HL-60 (cell line): Measurements from ENCODE around the gene SORCS2.

Experiments used
- DNase-seq, 2 experiments: peaks; one replicate each; pipeline ENCODE4 v3.0.0-alpha.2; 2010 to 2020; ENCODE audit warnings: low read depth in 1 of 2, low spot score in 1 of 2
- H3K27ac ChIP-seq: fragments of 250-450 bp; sonication (Bioruptor Pico); replicated peaks from 2 replicates; pipeline ENCODE4 v1.5.1; 2020; ENCODE audit warnings: mild to moderate bottlenecking, moderate library complexity
- H3K27me3 ChIP-seq: fragments of 250-450 bp; sonication (Bioruptor Pico); 2 replicates; pipeline ENCODE4 v1.5.1; 2021; ENCODE audit warnings: mild to moderate bottlenecking, moderate library complexity; ENCODE audit not compliant: insufficient read depth, poor library complexity, severe bottlenecking
- H3K4me3 ChIP-seq: replicated peaks from 2 replicates; pipeline ENCODE4 v1.5.1; 2011; ENCODE audit warnings: mild to moderate bottlenecking, control low read depth, low read length; ENCODE audit not compliant: insufficient read depth
- GABPA ChIP-seq: IDR thresholded peaks from 2 replicates; pipeline ENCODE4 v1.6.1; 2012; ENCODE audit warnings: low read depth
- POLR2AphosphoS5 ChIP-seq: IDR thresholded peaks from 2 replicates; pipeline ENCODE4 v1.6.1; 2012; ENCODE audit warnings: low read depth
- REST ChIP-seq: IDR thresholded peaks from 2 replicates; pipeline ENCODE4 v1.6.1; 2012; ENCODE audit warnings: low read depth; ENCODE audit not compliant: insufficient replicate concordance
- SPI1 ChIP-seq: IDR thresholded peaks from 2 replicates; pipeline ENCODE4 v1.6.1; 2012; ENCODE audit warnings: low read depth, mild to moderate bottlenecking, borderline replicate concordance
- TF ChIP-seq, protein P1 (sequence below): IDR thresholded peaks from one replicate; pipeline ENCODE4 v1.5.1; 2011; ENCODE audit warnings: low read length, control low read depth, inconsistent platforms; ENCODE audit not compliant: insufficient read depth

The SORCS2 gene

GRCh38 chr4:7392438-7393421, 200.4 kb downstream of the SORCS2 start:
- no peak for DNase-seq
- no peak for TF ChIP-seq GABPA
- TF ChIP-seq REST = no peak
- no peak for TF ChIP-seq POLR2AphosphoS5
- TF ChIP-seq SPI1 = no peak
- TF ChIP-seq, protein P1, sequence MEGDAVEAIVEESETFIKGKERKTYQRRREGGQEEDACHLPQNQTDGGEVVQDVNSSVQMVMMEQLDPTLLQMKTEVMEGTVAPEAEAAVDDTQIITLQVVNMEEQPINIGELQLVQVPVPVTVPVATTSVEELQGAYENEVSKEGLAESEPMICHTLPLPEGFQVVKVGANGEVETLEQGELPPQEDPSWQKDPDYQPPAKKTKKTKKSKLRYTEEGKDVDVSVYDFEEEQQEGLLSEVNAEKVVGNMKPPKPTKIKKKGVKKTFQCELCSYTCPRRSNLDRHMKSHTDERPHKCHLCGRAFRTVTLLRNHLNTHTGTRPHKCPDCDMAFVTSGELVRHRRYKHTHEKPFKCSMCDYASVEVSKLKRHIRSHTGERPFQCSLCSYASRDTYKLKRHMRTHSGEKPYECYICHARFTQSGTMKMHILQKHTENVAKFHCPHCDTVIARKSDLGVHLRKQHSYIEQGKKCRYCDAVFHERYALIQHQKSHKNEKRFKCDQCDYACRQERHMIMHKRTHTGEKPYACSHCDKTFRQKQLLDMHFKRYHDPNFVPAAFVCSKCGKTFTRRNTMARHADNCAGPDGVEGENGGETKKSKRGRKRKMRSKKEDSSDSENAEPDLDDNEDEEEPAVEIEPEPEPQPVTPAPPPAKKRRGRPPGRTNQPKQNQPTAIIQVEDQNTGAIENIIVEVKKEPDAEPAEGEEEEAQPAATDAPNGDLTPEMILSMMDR = no peak
- Histone ChIP-seq H3K27ac (no peak overlapping the region), H3K27me3 (peaks cover 7% of the 10 kb centered on the region), H3K4me3 (no peak overlapping the region)

GRCh38 chr4:7393601-7394575, 201.6 kb downstream of the SORCS2 start:
- no peak for TF ChIP-seq GABPA
- TF ChIP-seq POLR2AphosphoS5 = no peak
- TF ChIP-seq, protein P1 = no peak
- no peak for TF ChIP-seq SPI1
- TF ChIP-seq REST = no peak
- no peak for DNase-seq
- Histone ChIP-seq H3K4me3 (no peak overlapping the region), H3K27ac (no peak overlapping the region), H3K27me3 (peaks cover 18% of the 10 kb centered on the region)

DNA sequence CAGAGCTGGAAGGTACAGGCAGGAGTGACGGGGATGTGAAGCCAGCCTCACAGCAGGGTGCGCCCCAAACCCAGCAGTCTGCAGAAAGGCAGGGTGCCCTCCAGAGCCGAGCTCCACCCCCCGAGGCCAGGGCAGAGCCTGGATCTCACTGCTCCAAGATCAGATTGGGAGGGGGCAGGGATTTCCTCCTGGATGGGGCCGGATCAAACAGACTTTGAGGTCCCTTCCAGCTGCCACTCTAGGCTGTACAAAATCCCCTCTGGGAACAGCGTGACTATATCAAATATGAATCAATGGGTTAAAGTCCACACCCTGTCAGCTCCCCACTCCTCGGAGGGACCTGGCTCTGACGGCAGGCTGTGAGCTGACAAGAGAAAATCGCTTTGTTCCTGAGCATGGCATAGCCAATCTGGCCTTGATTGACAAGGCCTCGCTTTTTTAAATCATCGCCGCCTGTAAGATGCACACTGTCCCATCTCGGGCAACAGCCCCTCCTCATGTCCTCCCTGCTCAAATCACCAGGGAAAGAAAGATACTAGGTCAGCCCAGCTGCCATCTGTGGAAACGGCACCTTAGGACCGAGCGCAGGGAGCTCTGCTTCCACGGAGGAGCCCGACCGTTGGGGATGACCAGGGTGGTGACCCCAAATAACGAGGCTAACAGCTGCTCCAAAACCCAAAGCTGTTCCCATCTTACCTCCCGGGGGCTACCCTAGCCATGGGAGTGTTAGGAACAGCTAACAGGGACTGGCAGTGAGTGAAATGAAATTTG, 202.5 kb downstream of the SORCS2 start:
- DNase-seq = no peak
- H3K27ac ChIP-seq = no peak overlapping the region
- H3K4me3 ChIP-seq = no peak overlapping the region
- peaks cover 18% of the 10 kb centered on the region for H3K27me3 ChIP-seq
- TF ChIP-seq POLR2AphosphoS5 (no peak), SPI1 (no peak), GABPA (no peak), REST (no peak)
- TF ChIP-seq, protein P1 = no peak
